ENCODE results near the gene HS6ST3.

DNA sequence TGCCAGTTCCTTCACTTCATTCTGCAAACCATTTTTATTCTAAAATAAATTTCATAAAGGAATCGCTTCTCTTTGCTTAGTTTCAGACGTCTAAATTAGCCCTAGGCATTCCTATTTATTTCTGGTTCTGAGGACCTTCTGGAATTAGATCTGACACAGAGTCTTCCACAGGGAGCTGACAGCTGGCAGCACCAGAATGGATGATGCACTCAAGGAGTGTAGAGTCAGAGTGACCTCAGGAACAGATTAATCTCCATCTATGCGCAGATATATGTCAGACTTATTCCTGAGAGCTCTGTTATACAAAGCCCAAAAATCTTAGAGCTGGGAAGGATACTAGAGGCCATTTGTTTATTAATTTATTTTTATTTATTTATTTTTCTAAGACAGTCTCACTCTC, 450.8 kb downstream of the HS6ST3 start:
- TF ChIP-seq, protein P1, sequence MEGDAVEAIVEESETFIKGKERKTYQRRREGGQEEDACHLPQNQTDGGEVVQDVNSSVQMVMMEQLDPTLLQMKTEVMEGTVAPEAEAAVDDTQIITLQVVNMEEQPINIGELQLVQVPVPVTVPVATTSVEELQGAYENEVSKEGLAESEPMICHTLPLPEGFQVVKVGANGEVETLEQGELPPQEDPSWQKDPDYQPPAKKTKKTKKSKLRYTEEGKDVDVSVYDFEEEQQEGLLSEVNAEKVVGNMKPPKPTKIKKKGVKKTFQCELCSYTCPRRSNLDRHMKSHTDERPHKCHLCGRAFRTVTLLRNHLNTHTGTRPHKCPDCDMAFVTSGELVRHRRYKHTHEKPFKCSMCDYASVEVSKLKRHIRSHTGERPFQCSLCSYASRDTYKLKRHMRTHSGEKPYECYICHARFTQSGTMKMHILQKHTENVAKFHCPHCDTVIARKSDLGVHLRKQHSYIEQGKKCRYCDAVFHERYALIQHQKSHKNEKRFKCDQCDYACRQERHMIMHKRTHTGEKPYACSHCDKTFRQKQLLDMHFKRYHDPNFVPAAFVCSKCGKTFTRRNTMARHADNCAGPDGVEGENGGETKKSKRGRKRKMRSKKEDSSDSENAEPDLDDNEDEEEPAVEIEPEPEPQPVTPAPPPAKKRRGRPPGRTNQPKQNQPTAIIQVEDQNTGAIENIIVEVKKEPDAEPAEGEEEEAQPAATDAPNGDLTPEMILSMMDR (IDR thresholded peaks at IDR 0.05): no peak
- TF ChIP-seq POLR2A (IDR thresholded peaks at IDR 0.05): no peak
